ENCODE results near the gene RDX. TPM values are rescaled to one million over a fixed set of nuclear protein-coding genes. Genes with fewer than 3 reads are reported as not detected.

The RDX gene
- 128 TPM for total RNA-seq
- long read RNA-seq, full-length matches to known transcripts = 3 of 72 reads
- long read RNA-seq, partial matches to known transcripts = 39 of 72 reads
- long read RNA-seq, other reads (novel, unspliced or antisense) = 30 of 72 reads

- DNase-seq (ENCODE audit: low spot score) = peak; percentile 93
Observed at GRCh38 chr11:110296226-110297075, at the start of gene RDX. Gene RDX (minus strand): TSS chr11:110296614. CDS start chr11:110279692, 16,922 bp downstream.

GRCh38 chr11:110345743-110346142 lies 49.3 kb upstream of the RDX start:
- no peak for DNase-seq (ENCODE audit: low spot score)

GRCh38 chr11:110340436-110340835 lies 44.0 kb upstream of the RDX start:
- DNase-seq (ENCODE audit: low spot score) = no peak

- no peak for DNase-seq (ENCODE audit: low spot score)
Observed at GRCh38 chr11:110339456-110340250, 43.2 kb upstream of the RDX start.

GRCh38 chr11:110338684-110339083 lies 42.3 kb upstream of the RDX start:
- DNase-seq (ENCODE audit: low spot score) = no peak

- no peak for DNase-seq (ENCODE audit: low spot score)
Observed at GRCh38 chr11:110337570-110338193, 41.3 kb upstream of the RDX start.

GRCh38 chr11:110336054-110336453 lies 39.6 kb upstream of the RDX start:
- DNase-seq (ENCODE audit: low spot score) = no peak

- no peak for DNase-seq (ENCODE audit: low spot score)
Observed at GRCh38 chr11:110335358-110335757, 38.9 kb upstream of the RDX start.

GRCh38 chr11:110331626-110332025 lies 35.2 kb upstream of the RDX start:
- DNase-seq (ENCODE audit: low spot score) = no peak

- DNase-seq (ENCODE audit: low spot score) = no peak
Observed at GRCh38 chr11:110329445-110329844, 33.0 kb upstream of the RDX start.

- DNase-seq (ENCODE audit: low spot score) = no peak
Observed at GRCh38 chr11:110327508-110327907, 31.1 kb upstream of the RDX start.

GRCh38 chr11:110323786-110324185 lies 27.4 kb upstream of the RDX start:
- no peak for DNase-seq (ENCODE audit: low spot score)

- no peak for DNase-seq (ENCODE audit: low spot score)
Observed at GRCh38 chr11:110319501-110319900, 23.1 kb upstream of the RDX start.

- no peak for DNase-seq (ENCODE audit: low spot score)
Observed at GRCh38 chr11:110318638-110319404, 22.4 kb upstream of the RDX start.

GRCh38 chr11:110317516-110317932 lies 21.1 kb upstream of the RDX start:
- DNase-seq (ENCODE audit: low spot score) = no peak

GRCh38 chr11:110314366-110315095 lies 18.1 kb upstream of the RDX start:
- no peak for DNase-seq (ENCODE audit: low spot score)

GRCh38 chr11:110312670-110313069 lies 16.3 kb upstream of the RDX start:
- no peak for DNase-seq (ENCODE audit: low spot score)

- no peak for DNase-seq (ENCODE audit: low spot score)
Observed at GRCh38 chr11:110311783-110312579, 15.6 kb upstream of the RDX start.

GRCh38 chr11:110308071-110308470 lies 11.7 kb upstream of the RDX start:
- DNase-seq (ENCODE audit: low spot score) = no peak

Data from mesenteric fat pad (tissue), 1 donor.